Measurements from ENCODE around the gene MTM1.

Gene MTM1

GRCh38 chrX:150648296-150648940 lies 80.0 kb downstream of the MTM1 start:
- Histone ChIP-seq H3K4me1 (ENCODE audit: control insufficient read depth, insufficient read depth, low read length) (no peaks in the 10 kb centered on the region), H3K36me3 (ENCODE audit: control insufficient read depth in 2 of 2, insufficient read depth in 1 of 2, low read length in 2 of 2) (peaks cover 0 to 3% of the 10 kb centered on the region in 2 experiments; a peak in 2 of 3 replicates), H3K27ac (ENCODE audit: extremely low read depth, low read depth, low read length) (no peak overlapping the region), H3K9me3 (ENCODE audit: control insufficient read depth, insufficient read depth, low read depth, low read length) (no peaks in the 10 kb centered on the region), H3K4me3 (ENCODE audit: low read depth, low read length) (no peak overlapping the region)
- ChIA-PET CTCF (interaction anchor here (0.6 to 1.1 kb wide), 8 partner anchors 11 to 282 kb away, joined by 3 to 5 read pairs (median 3); no protein-coding TSS in a partner anchor), POLR2A (no interaction called here)
- TF ChIP-seq ZNF155 (tag by site-specific recombination; IDR thresholded peaks at IDR 0.05), result no peak
- TF ChIP-seq SP2 (tag by site-specific recombination; IDR thresholded peaks at IDR 0.05), result no peak
- no peak for TF ChIP-seq ZNF549 (tag by site-specific recombination; IDR thresholded peaks at IDR 0.05)
- no peak for TF ChIP-seq ZNF664 (tag by site-specific recombination; IDR thresholded peaks at IDR 0.05)
- no peak for TF ChIP-seq ZNF311 (tag by site-specific recombination; IDR thresholded peaks at IDR 0.05; ENCODE audit: borderline replicate concordance)
- no peak for TF ChIP-seq ZNF514 (tag by site-specific recombination; IDR thresholded peaks at IDR 0.05)
- no peak for TF ChIP-seq YY2 (tag by site-specific recombination; IDR thresholded peaks at IDR 0.05)
- no peak for TF ChIP-seq KLF8 (tag by site-specific recombination; IDR thresholded peaks at IDR 0.05)
- no peak for TF ChIP-seq ZNF843 (tag by site-specific recombination; IDR thresholded peaks at IDR 0.05)

GRCh38 chrX:150649096-150649870 lies 80.9 kb downstream of the MTM1 start:
- no peak for TF ChIP-seq GLIS2 (tag by site-specific recombination; IDR thresholded peaks at IDR 0.05)
- TF ChIP-seq GLI4 (tag by site-specific recombination; IDR thresholded peaks at IDR 0.05), result no peak
- TF ChIP-seq ELK4 (IDR thresholded peaks at IDR 0.05; ENCODE audit: borderline replicate concordance, low read depth, low read length), result no peak
- Histone ChIP-seq H3K4me1 (ENCODE audit: control insufficient read depth, insufficient read depth, low read length) (no peaks in the 10 kb centered on the region), H3K36me3 (ENCODE audit: control insufficient read depth in 2 of 2, insufficient read depth in 1 of 2, low read length in 2 of 2) (peaks cover 0 to 3% of the 10 kb centered on the region in 2 experiments; a peak in 2 of 3 replicates), H3K4me3 (ENCODE audit: low read depth, low read length) (no peak overlapping the region), H3K27ac (ENCODE audit: extremely low read depth, low read depth, low read length) (no peak overlapping the region), H3K9me3 (ENCODE audit: control insufficient read depth, insufficient read depth, low read depth, low read length) (no peaks in the 10 kb centered on the region)
- ChIA-PET POLR2A (no interaction called here), CTCF (interaction anchor here (0.6 to 1.1 kb wide), 3 partner anchors 37 to 60 kb away, joined by 3 to 4 read pairs (median 3); no protein-coding TSS in a partner anchor)

GRCh38 chrX:150651906-150652305 lies 83.5 kb downstream of the MTM1 start:
- Histone ChIP-seq H3K4me1 (ENCODE audit: control insufficient read depth, insufficient read depth, low read length) (no peaks in the 10 kb centered on the region), H3K4me3 (ENCODE audit: low read depth, low read length) (no peak overlapping the region), H3K36me3 (ENCODE audit: control insufficient read depth in 2 of 2, insufficient read depth in 1 of 2, low read length in 2 of 2) (no peaks in the 10 kb centered on the region; a peak in 1 of 3 replicates), H3K9me3 (ENCODE audit: control insufficient read depth, insufficient read depth, low read depth, low read length) (no peaks in the 10 kb centered on the region), H3K27ac (ENCODE audit: extremely low read depth, low read depth, low read length) (no peak overlapping the region)
- POLR2A ChIA-PET, result no interaction called here
- CTCF ChIA-PET, result interaction anchor here (0.5 to 0.8 kb wide), 2 partner anchors 28 to 32 kb away, joined by 3 to 4 read pairs; no protein-coding TSS in a partner anchor
- TF ChIP-seq ZNF513 (tag by site-specific recombination; IDR thresholded peaks at IDR 0.05) (no peak), ATF2 (tag by site-specific recombination; IDR thresholded peaks at IDR 0.05; ENCODE audit: low read depth) (no peak), SCRT1 (tag by site-specific recombination; IDR thresholded peaks at IDR 0.05; ENCODE audit: borderline replicate concordance) (no peak), ZNF324 (tag by site-specific recombination; IDR thresholded peaks at IDR 0.05) (no peak), ZNF335 (tag by site-specific recombination; conservative IDR thresholded peaks at IDR 0.05) (no peak), ZNF23 (tag by site-specific recombination; IDR thresholded peaks at IDR 0.05; ENCODE audit: borderline replicate concordance) (no peak), ZNF791 (tag by site-specific recombination; IDR thresholded peaks at IDR 0.05) (no peak), ZNF48 (tag by site-specific recombination; IDR thresholded peaks at IDR 0.05) (no peak), ZNF248 (tag by site-specific recombination; IDR thresholded peaks at IDR 0.05) (no peak), ZNF133 (tag by site-specific recombination; IDR thresholded peaks at IDR 0.05) (no peak), ZNF596 (tag by site-specific recombination; IDR thresholded peaks at IDR 0.05) (no peak), ZBTB11 (tag by site-specific recombination; conservative IDR thresholded peaks at IDR 0.05; ENCODE audit: low read depth) (no peak)
